Testis (tissue), 2 donors: ENCODE measurements around the gene COL16A1.

Experiments used
- POLR2A ChIP-seq: fragments of 450-650 bp; IDR thresholded peaks from one replicate; pipeline ENCODE4 v1.6.1; 2017; ENCODE audit warnings: antibody characterized with exemption, mild to moderate bottlenecking, moderate library complexity
- TF ChIP-seq, protein P1 (sequence below), 3 experiments: fragments of 450-650 bp in 2 of 3; fragments of 200-600 bp in 1 of 3; sonication (generic) in 1 of 3; IDR thresholded peaks; one replicate each; pipeline ENCODE4 v1.5.1; 2016 to 2019; ENCODE audit warnings: antibody characterized with exemption in 3 of 3, mild to moderate bottlenecking in 2 of 3, moderate library complexity in 1 of 3

DNA sequence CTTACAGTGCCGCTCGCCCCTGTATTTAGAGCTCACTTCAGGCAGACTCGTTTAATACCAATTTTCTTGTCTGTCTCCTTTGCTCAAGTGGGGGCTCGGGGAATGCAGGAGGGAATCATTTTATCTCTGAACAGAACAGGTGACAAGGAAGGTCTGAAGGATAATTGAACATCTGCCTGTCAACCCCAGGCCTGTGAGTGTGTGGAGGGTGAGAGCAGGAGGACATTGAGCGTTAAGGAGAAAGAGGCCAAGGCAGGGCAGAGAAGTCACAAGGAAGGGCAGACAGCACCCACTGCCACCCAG, 49.4 kb downstream of the COL16A1 start:
- TF ChIP-seq, protein P1, sequence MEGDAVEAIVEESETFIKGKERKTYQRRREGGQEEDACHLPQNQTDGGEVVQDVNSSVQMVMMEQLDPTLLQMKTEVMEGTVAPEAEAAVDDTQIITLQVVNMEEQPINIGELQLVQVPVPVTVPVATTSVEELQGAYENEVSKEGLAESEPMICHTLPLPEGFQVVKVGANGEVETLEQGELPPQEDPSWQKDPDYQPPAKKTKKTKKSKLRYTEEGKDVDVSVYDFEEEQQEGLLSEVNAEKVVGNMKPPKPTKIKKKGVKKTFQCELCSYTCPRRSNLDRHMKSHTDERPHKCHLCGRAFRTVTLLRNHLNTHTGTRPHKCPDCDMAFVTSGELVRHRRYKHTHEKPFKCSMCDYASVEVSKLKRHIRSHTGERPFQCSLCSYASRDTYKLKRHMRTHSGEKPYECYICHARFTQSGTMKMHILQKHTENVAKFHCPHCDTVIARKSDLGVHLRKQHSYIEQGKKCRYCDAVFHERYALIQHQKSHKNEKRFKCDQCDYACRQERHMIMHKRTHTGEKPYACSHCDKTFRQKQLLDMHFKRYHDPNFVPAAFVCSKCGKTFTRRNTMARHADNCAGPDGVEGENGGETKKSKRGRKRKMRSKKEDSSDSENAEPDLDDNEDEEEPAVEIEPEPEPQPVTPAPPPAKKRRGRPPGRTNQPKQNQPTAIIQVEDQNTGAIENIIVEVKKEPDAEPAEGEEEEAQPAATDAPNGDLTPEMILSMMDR (IDR thresholded peaks at IDR 0.05): no peak
- TF ChIP-seq POLR2A: no peak
